HepG2 (cell line): ENCODE data around the gene NOPCHAP1. TPM values are rescaled to one million over a fixed set of nuclear protein-coding genes. Genes with fewer than 3 reads are reported as not detected.

Experiments
- BRF2 ChIP-seq: sonication (generic); formaldehyde crosslinking; IDR thresholded peaks from 2 replicates; pipeline ENCODE4 v1.8.1; 2022; ENCODE audit warnings: mild to moderate bottlenecking, missing genetic modification reagents
- CHD4 ChIP-seq: fragments of 200-600 bp; sonication (generic); IDR thresholded peaks from 2 replicates; pipeline ENCODE4 v1.7.0; 2017; ENCODE audit warnings: mild to moderate bottlenecking, low read length, borderline replicate concordance
- HDAC1 ChIP-seq: sonication (generic); formaldehyde crosslinking; IDR thresholded peaks from 2 replicates; pipeline ENCODE4 v1.5.1; 2020; ENCODE audit warnings: mild to moderate bottlenecking, missing genetic modification reagents
- IKZF1 ChIP-seq: fragments of 450-650 bp; IDR thresholded peaks from 2 replicates; pipeline ENCODE4 v1.7.1; 2016
- KMT2A ChIP-seq: sonication (generic); formaldehyde crosslinking; IDR thresholded peaks from 2 replicates; pipeline ENCODE4 v1.4.0; 2020; ENCODE audit warnings: missing genetic modification reagents
- MTERF4 ChIP-seq: sonication (generic); formaldehyde crosslinking; IDR thresholded peaks from 2 replicates; pipeline ENCODE4 v1.8.0; 2023; ENCODE audit warnings: mild to moderate bottlenecking, missing genetic modification reagents
- NR2F6 ChIP-seq, 2 experiments: IDR thresholded peaks; 2 replicates each; pipeline ENCODE4 v1.6.1; 2016; ENCODE audit warnings: antibody characterized with exemption in 1 of 2, mild to moderate bottlenecking in 1 of 2
- PCBP1 ChIP-seq: fragments of 200-400 bp; formaldehyde crosslinking; IDR thresholded peaks from 2 replicates; pipeline ENCODE4 v1.6.1; 2017; ENCODE audit warnings: mild to moderate bottlenecking, low read depth, low read length, borderline replicate concordance
- SMC3 ChIP-seq: IDR thresholded peaks from 2 replicates; pipeline ENCODE4 v1.6.1; 2011; ENCODE audit warnings: low read length, improper control_type of control experiment
- ZFP36L2 ChIP-seq: sonication (generic); formaldehyde crosslinking; IDR thresholded peaks from 2 replicates; pipeline ENCODE4 v1.4.0; 2020; ENCODE audit warnings: missing genetic modification reagents
- ZMYM4 ChIP-seq: sonication (generic); formaldehyde crosslinking; IDR thresholded peaks from 2 replicates; pipeline ENCODE4 v1.8.1; 2023; ENCODE audit warnings: mild to moderate bottlenecking, missing genetic modification reagents
- ZNF326 ChIP-seq: sonication (generic); formaldehyde crosslinking; IDR thresholded peaks from 2 replicates; pipeline ENCODE4 v1.4.0; 2020; ENCODE audit warnings: missing genetic modification reagents, borderline replicate concordance
- ZNF350 ChIP-seq: sonication (generic); formaldehyde crosslinking; IDR thresholded peaks from 2 replicates; pipeline ENCODE4 v1.4.0; 2020; ENCODE audit warnings: mild to moderate bottlenecking, low read depth, missing genetic modification reagents, borderline replicate concordance
- ZNF460 ChIP-seq: sonication (generic); formaldehyde crosslinking; IDR thresholded peaks from 2 replicates; pipeline ENCODE4 v1.5.1; 2020; ENCODE audit warnings: missing genetic modification reagents, mild to moderate bottlenecking, borderline replicate concordance
- ZNF616 ChIP-seq: sonication (generic); formaldehyde crosslinking; IDR thresholded peaks from 2 replicates; pipeline ENCODE4 v1.5.0; 2020; ENCODE audit warnings: low read depth, mild to moderate bottlenecking, missing genetic modification reagents
- ZNF652 ChIP-seq: IDR thresholded peaks from 2 replicates; pipeline ENCODE4 v1.6.1; 2016; ENCODE audit warnings: low read depth, borderline replicate concordance
- ZNF678 ChIP-seq: sonication (generic); formaldehyde crosslinking; IDR thresholded peaks from 2 replicates; pipeline ENCODE4 v1.4.0; 2020; ENCODE audit warnings: mild to moderate bottlenecking, missing genetic modification reagents
- ZSCAN21 ChIP-seq: sonication (generic); formaldehyde crosslinking; IDR thresholded peaks from 2 replicates; pipeline ENCODE4 v1.8.0; 2022; ENCODE audit warnings: mild to moderate bottlenecking, missing genetic modification reagents, moderate library complexity, borderline replicate concordance
- polyA plus RNA-seq, 8 experiments: library from polyadenylated mRNA; depleted of rRNA in 3 of 8; stranded (reverse) in 7 of 8; unstranded in 1 of 8; fragments of >200 nt; fragmentation: Illumina TruSeq in 4 of 8; extraction: Trizol in 4 of 8; gene quantifications; 2 replicates each; pipeline versions ENCODE4 v1.2.1 to v1.2.3, GENCODE V29; 2011 to 2016; ENCODE audit warnings: low read depth in 4 of 8, missing spikeins in 1 of 8, mixed read lengths in 1 of 8; ENCODE audit not compliant: insufficient read depth in 1 of 8
- total RNA-seq, 5 experiments: library from RNA; depleted of rRNA; stranded (reverse); fragments of >200 nt; fragmentation: Illumina TruSeq; extraction: Trizol; gene quantifications; 2 replicates each; pipeline ENCODE4 v1.2.3, GENCODE V29; 2016; ENCODE audit warnings: low read depth in 1 of 5
- TF ChIP-seq, protein P1 (sequence below): sonication (generic); formaldehyde crosslinking; IDR thresholded peaks from 2 replicates; pipeline ENCODE4 v1.4.0; 2020; ENCODE audit warnings: mild to moderate bottlenecking, missing genetic modification reagents
- TF ChIP-seq, protein P2 (sequence below): sonication (generic); formaldehyde crosslinking; IDR thresholded peaks from 2 replicates; pipeline ENCODE4 v1.8.0; 2022; ENCODE audit warnings: missing genetic modification reagents, mild to moderate bottlenecking, inconsistent platforms, borderline replicate concordance

The NOPCHAP1 gene
- total and polyA plus RNA-seq, 2 of the 13 experiments (the other 11 are each of a cell fraction or from before 2014, with no cell fraction given) = 5.7 to 38.1 TPM

DNA sequence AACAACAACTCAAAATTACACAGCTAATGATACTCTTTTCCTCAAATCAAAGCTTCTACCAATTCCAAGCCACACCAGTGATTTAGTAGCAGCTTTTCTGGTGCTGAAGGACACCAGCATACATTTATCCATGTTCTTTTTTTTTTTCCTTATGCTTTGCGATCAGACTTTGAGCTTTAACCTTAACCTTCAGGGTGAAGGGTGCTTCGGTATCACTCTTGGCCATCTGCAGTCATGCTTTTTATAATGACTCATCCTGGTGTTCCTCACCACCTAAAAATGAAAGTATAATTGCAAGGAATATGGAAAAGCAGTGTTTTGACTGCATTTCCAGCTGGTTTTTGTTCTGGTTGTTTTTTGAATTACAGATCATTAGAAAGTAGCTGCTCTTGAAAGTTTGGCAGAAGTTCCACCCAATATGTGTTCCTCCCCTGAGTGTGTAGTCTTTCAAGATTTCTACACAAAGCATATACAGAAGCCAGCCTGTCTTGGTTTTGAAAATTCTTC lies 26.7 kb upstream of the NOPCHAP1 start (continued):
- TF ChIP-seq BRF2 (CRISPR knock-in tag) (no peak), ZNF326 (CRISPR knock-in tag) (no peak), ZFP36L2 (CRISPR knock-in tag) (no peak), ZMYM4 (CRISPR knock-in tag) (no peak), ZNF460 (no peak), IKZF1 (no peak), NR2F6 (IDR thresholded peaks at IDR 0.05) (peak; percentile 37), NR2F6 (CRISPR knock-in tag; IDR thresholded peaks at IDR 0.05) (no peak), MTERF4 (CRISPR knock-in tag) (no peak), ZSCAN21 (no peak), SMC3 (no peak), HDAC1 (CRISPR knock-in tag) (peak; percentile 1; the same call in 1 of the 2 replicates), CHD4 (no peak), KMT2A (CRISPR knock-in tag) (no peak), ZNF652 (CRISPR knock-in tag) (no peak), ZNF616 (CRISPR knock-in tag) (no peak), PCBP1 (no peak), ZNF678 (CRISPR knock-in tag) (no peak), ZNF350 (CRISPR knock-in tag) (no peak)
- TF ChIP-seq, protein P1, sequence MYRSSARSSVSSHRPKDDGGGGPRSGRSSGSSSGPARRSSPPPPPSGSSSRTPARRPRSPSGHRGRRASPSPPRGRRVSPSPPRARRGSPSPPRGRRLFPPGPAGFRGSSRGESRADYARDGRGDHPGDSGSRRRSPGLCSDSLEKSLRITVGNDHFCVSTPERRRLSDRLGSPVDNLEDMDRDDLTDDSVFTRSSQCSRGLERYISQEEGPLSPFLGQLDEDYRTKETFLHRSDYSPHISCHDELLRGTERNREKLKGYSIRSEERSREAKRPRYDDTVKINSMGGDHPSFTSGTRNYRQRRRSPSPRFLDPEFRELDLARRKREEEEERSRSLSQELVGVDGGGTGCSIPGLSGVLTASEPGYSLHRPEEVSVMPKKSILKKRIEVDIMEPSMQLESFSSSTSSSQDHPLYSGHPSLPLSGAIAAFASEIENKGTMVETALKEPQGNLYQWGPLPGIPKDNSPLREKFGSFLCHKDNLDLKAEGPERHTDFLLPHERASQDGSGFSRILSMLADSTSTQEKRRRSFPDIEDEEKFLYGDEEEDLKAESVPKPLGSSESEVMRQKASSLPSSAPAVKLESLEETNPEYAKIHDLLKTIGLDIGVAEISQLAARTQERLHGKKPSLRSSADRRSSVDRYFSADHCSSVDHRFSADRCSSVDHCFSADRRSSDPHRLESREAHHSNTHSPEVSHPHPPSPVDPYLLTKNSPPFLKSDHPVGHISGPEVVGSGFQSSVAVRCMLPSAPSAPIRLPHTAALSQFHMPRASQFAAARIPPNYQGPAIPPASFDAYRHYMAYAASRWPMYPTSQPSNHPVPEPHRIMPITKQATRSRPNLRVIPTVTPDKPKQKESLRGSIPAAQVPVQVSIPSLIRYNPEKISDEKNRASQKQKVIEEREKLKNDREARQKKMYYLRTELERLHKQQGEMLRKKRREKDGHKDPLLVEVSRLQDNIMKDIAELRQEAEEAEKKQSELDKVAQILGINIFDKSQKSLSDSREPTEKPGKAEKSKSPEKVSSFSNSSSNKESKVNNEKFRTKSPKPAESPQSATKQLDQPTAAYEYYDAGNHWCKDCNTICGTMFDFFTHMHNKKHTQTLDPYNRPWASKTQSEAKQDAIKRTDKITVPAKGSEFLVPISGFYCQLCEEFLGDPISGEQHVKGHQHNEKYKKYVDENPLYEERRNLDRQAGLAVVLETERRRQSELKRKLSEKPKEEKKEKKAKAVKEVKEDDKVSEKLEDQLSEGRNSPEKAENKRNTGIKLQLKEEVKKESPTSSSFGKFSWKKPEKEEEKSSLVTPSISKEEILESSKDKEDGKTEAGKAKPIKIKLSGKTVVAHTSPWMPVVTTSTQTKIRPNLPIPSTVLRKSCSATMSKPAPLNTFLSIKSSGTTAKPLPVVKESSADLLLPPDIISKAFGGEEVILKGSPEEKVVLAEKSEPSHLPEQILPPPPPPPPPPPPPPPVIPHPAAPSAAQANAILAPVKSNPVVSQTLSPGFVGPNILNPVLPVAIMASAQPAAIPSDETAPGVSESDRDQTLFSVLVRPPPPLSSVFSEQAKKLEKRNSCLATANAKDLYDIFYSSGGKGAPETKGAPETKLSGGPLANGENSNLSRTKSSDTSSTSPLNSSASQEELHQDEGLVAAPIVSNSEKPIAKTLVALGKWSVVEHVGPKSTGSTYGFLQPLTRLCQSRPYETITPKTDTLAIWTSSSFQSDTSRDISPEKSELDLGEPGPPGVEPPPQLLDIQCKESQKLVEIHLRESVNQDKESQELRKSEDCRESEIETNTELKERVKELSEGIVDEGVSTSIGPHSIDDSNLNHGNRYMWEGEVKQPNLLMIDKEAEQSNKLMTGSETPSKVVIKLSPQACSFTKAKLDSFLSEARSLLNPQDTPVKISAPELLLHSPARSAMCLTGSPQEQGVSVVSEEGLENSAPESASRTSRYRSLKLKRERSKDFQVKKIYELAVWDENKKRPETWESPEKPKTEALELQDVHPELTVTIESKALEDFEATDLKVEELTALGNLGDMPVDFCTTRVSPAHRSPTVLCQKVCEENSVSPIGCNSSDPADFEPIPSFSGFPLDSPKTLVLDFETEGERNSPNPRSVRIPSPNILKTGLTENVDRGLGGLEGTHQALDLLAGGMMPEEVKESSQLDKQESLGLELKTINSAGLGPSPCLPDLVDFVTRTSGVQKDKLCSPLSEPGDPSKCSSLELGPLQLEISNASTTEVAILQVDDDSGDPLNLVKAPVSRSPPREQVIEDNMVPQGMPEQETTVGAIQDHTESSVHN (CRISPR knock-in tag) = no peak
- TF ChIP-seq, protein P2, sequence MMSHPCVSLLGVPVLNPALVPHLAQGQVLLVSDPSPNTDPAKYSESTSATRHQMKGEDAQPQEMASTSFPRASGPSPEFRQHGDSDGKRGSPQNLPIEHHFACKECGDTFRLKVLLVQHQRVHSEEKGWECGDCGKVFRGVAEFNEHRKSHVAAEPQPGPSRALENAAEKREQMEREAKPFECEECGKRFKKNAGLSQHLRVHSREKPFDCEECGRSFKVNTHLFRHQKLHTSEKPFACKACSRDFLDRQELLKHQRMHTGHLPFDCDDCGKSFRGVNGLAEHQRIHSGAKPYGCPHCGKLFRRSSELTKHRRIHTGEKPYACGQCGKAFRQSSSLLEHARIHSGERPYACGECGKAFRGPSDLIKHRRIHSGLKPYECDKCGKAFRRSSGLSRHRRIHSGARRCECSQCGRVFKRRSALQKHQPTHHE (CRISPR knock-in tag) = no peak
